Measurements from ENCODE around the gene PKP1. TPM values are rescaled to one million over a fixed set of nuclear protein-coding genes. Genes with fewer than 3 reads are reported as not detected.

PKP1 gene
- total RNA-seq, 1 donor from 2014 or later, result not detected

- DNase-seq (ENCODE audit: low read depth in 2 of 2), result no peak
These were observed 80.2 kb downstream of the PKP1 start for GRCh38 chr1:201363467-201363866.

GRCh38 chr1:201364808-201365105 is 81.5 kb downstream of the PKP1 start:
- DNase-seq (ENCODE audit: low read depth in 2 of 2), result no peak

GRCh38 chr1:201365251-201365650 is 81.9 kb downstream of the PKP1 start:
- DNase-seq (ENCODE audit: low read depth in 2 of 2), result no peak

- DNase-seq (ENCODE audit: low read depth in 2 of 2), result no peak
These were observed 83.4 kb downstream of the PKP1 start for GRCh38 chr1:201366696-201367095.

- peak; percentile 19 to 28 for DNase-seq (ENCODE audit: low read depth in 2 of 2)
These were observed 85.9 kb downstream of the PKP1 start for GRCh38 chr1:201369209-201369608.

- no peak for DNase-seq (ENCODE audit: low read depth in 2 of 2)
These were observed 87.2 kb downstream of the PKP1 start for GRCh38 chr1:201370500-201370899.

GRCh38 chr1:201371276-201371675 is 88.0 kb downstream of the PKP1 start:
- DNase-seq (ENCODE audit: low read depth in 2 of 2), result no peak

- DNase-seq (ENCODE audit: low read depth in 2 of 2), result no peak
These were observed 88.5 kb downstream of the PKP1 start for GRCh38 chr1:201371792-201372191.

GRCh38 chr1:201374364-201374763 is 91.1 kb downstream of the PKP1 start:
- DNase-seq (ENCODE audit: low read depth in 2 of 2), result no peak

GRCh38 chr1:201375169-201375568 is 91.9 kb downstream of the PKP1 start:
- no peak for DNase-seq (ENCODE audit: low read depth in 2 of 2)

- no peak for DNase-seq (ENCODE audit: low read depth in 2 of 2)
These were observed 92.8 kb downstream of the PKP1 start for GRCh38 chr1:201376107-201376463.

GRCh38 chr1:201376464-201377374 is 93.4 kb downstream of the PKP1 start:
- DNase-seq (ENCODE audit: low read depth in 2 of 2), result peak; percentile 39 to 45

GRCh38 chr1:201377611-201378092 is 94.3 kb downstream of the PKP1 start, which contains the start of gene TNNT2:
Gene TNNT2 (minus strand): TSS chr1:201377680. CDS start chr1:201373254, 4,426 bp downstream.
- DNase-seq (ENCODE audit: low read depth in 2 of 2), result no peak

GRCh38 chr1:201378804-201379203 is 95.5 kb downstream of the PKP1 start:
- no peak for DNase-seq (ENCODE audit: low read depth in 2 of 2)

GRCh38 chr1:201379733-201380242 is 96.5 kb downstream of the PKP1 start:
- DNase-seq (ENCODE audit: low read depth in 2 of 2), result no peak

- no peak for DNase-seq (ENCODE audit: low read depth in 2 of 2)
These were observed 97.8 kb downstream of the PKP1 start for GRCh38 chr1:201381130-201381529.

Other genes with a start within 250 kb of the PKP1 start
- gene CACNA1S, start 171.1 kb upstream of the PKP1 start, total RNA-seq, result not detected in 2 replicates
- not detected in 2 replicates for gene ASCL5, start 156.3 kb upstream of the PKP1 start, total RNA-seq
- gene TMEM9, start 129.0 kb upstream of the PKP1 start, total RNA-seq, result 45.3 and 60.9 TPM in 2 replicates
- gene IGFN1, start 92.7 kb upstream of the PKP1 start, total RNA-seq, result not detected in 2 replicates
- not detected in 2 replicates for gene TNNT2, start 94.2 kb downstream of the PKP1 start, total RNA-seq
- not detected in 2 replicates for gene LAD1, start 115.8 kb downstream of the PKP1 start, total RNA-seq
- not detected in 2 replicates for gene TNNI1, start 138.2 kb downstream of the PKP1 start, total RNA-seq
- 8.9 and 17.2 TPM in 2 replicates for gene PHLDA3, start 185.7 kb downstream of the PKP1 start, total RNA-seq
- gene CSRP1, start 223.6 kb downstream of the PKP1 start, total RNA-seq, result 71.6 and 114 TPM in 2 replicates

Data from lung microvascular endothelial cell (primary cell).